Large intestine (tissue), 3 donors: ENCODE measurements around the gene TBC1D4. TPM values are rescaled to one million over a fixed set of nuclear protein-coding genes. Genes with fewer than 3 reads are reported as not detected.

Source experiments
- DNase-seq, 2 donors: peaks; one replicate each; pipeline versions ENCODE4 v3.0.0 to v3.0.0-alpha.2; 2013
- H3K27ac ChIP-seq: one replicate; pipeline ENCODE4 v1.5.1; 2013; ENCODE audit warnings: low read length
- H3K27me3 ChIP-seq: 2 replicates; pipeline ENCODE4 v1.6.1; 2013; ENCODE audit warnings: low read length; ENCODE audit not compliant: control insufficient read depth, insufficient read depth
- H3K36me3 ChIP-seq: 2 replicates; pipeline ENCODE4 v1.6.1; 2013; ENCODE audit warnings: low read length; ENCODE audit not compliant: control insufficient read depth, insufficient read depth
- H3K4me1 ChIP-seq: one replicate; pipeline ENCODE4 v1.6.1; 2013; ENCODE audit warnings: low read length; ENCODE audit not compliant: control insufficient read depth, insufficient read depth
- H3K4me3 ChIP-seq: one replicate; pipeline ENCODE4 v1.5.1; 2013; ENCODE audit warnings: low read length
- H3K9me3 ChIP-seq: one replicate; pipeline ENCODE4 v1.6.1; 2013; ENCODE audit warnings: mild to moderate bottlenecking, low read depth, low read length, moderate library complexity; ENCODE audit not compliant: control insufficient read depth
- WGBS: methylation state at CpG from one replicate; pipeline ENCODE4 v1.1.5; 2013; ENCODE audit warnings: low lambda C conversion rate; ENCODE audit not compliant: insufficient coverage; 5-methylcytosine and 5-hydroxymethylcytosine counted together
- polyA plus RNA-seq: library from polyadenylated mRNA; unstranded; fragments of 120-200 nt; gene quantifications from one replicate; pipeline ENCODE4 v1.2.1, GENCODE V29; 2013

The TBC1D4 gene
- polyA plus RNA-seq, 1 donor: 10.1 TPM

GRCh38 chr13:75372923-75373841 is 108.8 kb downstream of the TBC1D4 start:
- H3K4me1 ChIP-seq: no peaks in the 10 kb centered on the region
- 77% methylated on average over 2 of the region's 13 CpGs for WGBS
- DNase-seq: no peak
- no peak overlapping the region for H3K27ac ChIP-seq
- H3K9me3 ChIP-seq: no peaks in the 10 kb centered on the region
- no peaks in the 10 kb centered on the region for H3K27me3 ChIP-seq
- H3K4me3 ChIP-seq: no peak overlapping the region
- no peaks in the 10 kb centered on the region for H3K36me3 ChIP-seq

- Histone ChIP-seq H3K4me1 (no peaks in the 10 kb centered on the region), H3K4me3 (no peak overlapping the region), H3K36me3 (no peaks in the 10 kb centered on the region), H3K9me3 (no peaks in the 10 kb centered on the region), H3K27ac (no peak overlapping the region), H3K27me3 (no peaks in the 10 kb centered on the region)
- no CpG with 5 or more reads among the region's 1 CpG for WGBS
- peak in 1 of 2 donors; percentile 17 for DNase-seq
Measured at GRCh38 chr13:75372517-75372916, 109.5 kb downstream of the TBC1D4 start.

GRCh38 chr13:75371203-75371602 is 110.8 kb downstream of the TBC1D4 start:
- Histone ChIP-seq H3K9me3 (no peaks in the 10 kb centered on the region), H3K27me3 (no peaks in the 10 kb centered on the region), H3K4me1 (no peaks in the 10 kb centered on the region), H3K4me3 (no peak overlapping the region), H3K36me3 (no peaks in the 10 kb centered on the region), H3K27ac (no peak overlapping the region)
- DNase-seq: no peak

GRCh38 chr13:75370774-75371173 is 111.2 kb downstream of the TBC1D4 start:
- no peak for DNase-seq
- H3K9me3 ChIP-seq: no peaks in the 10 kb centered on the region
- no peak overlapping the region for H3K4me3 ChIP-seq
- H3K27me3 ChIP-seq: no peaks in the 10 kb centered on the region
- no peak overlapping the region for H3K27ac ChIP-seq
- no peaks in the 10 kb centered on the region for H3K4me1 ChIP-seq
- no CpG with 5 or more reads among the region's 1 CpG for WGBS
- H3K36me3 ChIP-seq: no peaks in the 10 kb centered on the region

- Histone ChIP-seq H3K4me3 (no peak overlapping the region), H3K36me3 (no peaks in the 10 kb centered on the region), H3K27ac (no peak overlapping the region), H3K27me3 (no peaks in the 10 kb centered on the region), H3K4me1 (no peaks in the 10 kb centered on the region), H3K9me3 (no peaks in the 10 kb centered on the region)
- DNase-seq: no peak
- WGBS: no CpG with 5 or more reads among the region's 3 CpGs
Measured at GRCh38 chr13:75369981-75370380, 112.0 kb downstream of the TBC1D4 start.

GRCh38 chr13:75368167-75368566 is 113.8 kb downstream of the TBC1D4 start:
- DNase-seq: no peak

GRCh38 chr13:75366380-75367280 is 115.3 kb downstream of the TBC1D4 start:
- H3K36me3 ChIP-seq: no peaks in the 10 kb centered on the region
- H3K9me3 ChIP-seq: peaks cover 3% of the 10 kb centered on the region
- H3K4me3 ChIP-seq: no peak overlapping the region
- no peak for DNase-seq
- no peaks in the 10 kb centered on the region for H3K27me3 ChIP-seq
- WGBS: 20% methylated on average over 2 of the region's 3 CpGs
- no peaks in the 10 kb centered on the region for H3K4me1 ChIP-seq
- H3K27ac ChIP-seq: no peak overlapping the region

More at GRCh38 chr13:75368167-75368566, 113.8 kb downstream of the TBC1D4 start:
- H3K36me3 ChIP-seq: no peaks in the 10 kb centered on the region
- H3K27ac ChIP-seq: no peak overlapping the region
- WGBS: 100% methylated on average over 1 of the region's 3 CpGs
- no peaks in the 10 kb centered on the region for H3K27me3 ChIP-seq
- no peaks in the 10 kb centered on the region for H3K4me1 ChIP-seq
- no peak overlapping the region for H3K4me3 ChIP-seq
- H3K9me3 ChIP-seq: no peaks in the 10 kb centered on the region

GRCh38 chr13:75365724-75366173 is 116.2 kb downstream of the TBC1D4 start:
- Histone ChIP-seq H3K27ac (no peak overlapping the region), H3K4me1 (no peaks in the 10 kb centered on the region), H3K9me3 (peaks cover 3% of the 10 kb centered on the region), H3K27me3 (no peaks in the 10 kb centered on the region), H3K4me3 (no peak overlapping the region), H3K36me3 (no peaks in the 10 kb centered on the region)
- no peak for DNase-seq
- WGBS: no CpG with 5 or more reads among the region's 5 CpGs

- DNase-seq: peak; percentile 34 to 69
- 86% methylated on average over 1 of the region's 3 CpGs for WGBS
- Histone ChIP-seq H3K9me3 (peaks cover 3% of the 10 kb centered on the region), H3K27me3 (no peaks in the 10 kb centered on the region), H3K4me1 (no peaks in the 10 kb centered on the region), H3K36me3 (no peaks in the 10 kb centered on the region), H3K27ac (no peak overlapping the region), H3K4me3 (no peak overlapping the region)
Measured at GRCh38 chr13:75364131-75364713, 117.7 kb downstream of the TBC1D4 start.

- H3K9me3 ChIP-seq: peaks cover 3% of the 10 kb centered on the region
- WGBS: no CpG with 5 or more reads among the region's 3 CpGs
- no peaks in the 10 kb centered on the region for H3K27me3 ChIP-seq
- no peaks in the 10 kb centered on the region for H3K4me1 ChIP-seq
- no peak overlapping the region for H3K4me3 ChIP-seq
- H3K27ac ChIP-seq: no peak overlapping the region
- no peak for DNase-seq
- no peaks in the 10 kb centered on the region for H3K36me3 ChIP-seq
Measured at GRCh38 chr13:75363371-75363770, 118.6 kb downstream of the TBC1D4 start.
